Measurements from ENCODE around the gene MORC1.

GRCh38 chr3:109122690-109123089 is 4.8 kb upstream of the MORC1 start:
- TF ChIP-seq REST (IDR thresholded peaks at IDR 0.05; ENCODE audit: insufficient read depth in 1 of 2, low read depth in 2 of 2, low read length in 2 of 2) = no peak
- no peak for TF ChIP-seq POLR2AphosphoS5 (IDR thresholded peaks at IDR 0.05; ENCODE audit: low read depth, low read length)
- no peak for TF ChIP-seq TAF1 (IDR thresholded peaks at IDR 0.05; ENCODE audit: borderline replicate concordance, insufficient read depth, low read length)

All from PFSK-1 (cell line).